ENCODE measurements around the gene WDTC1. TPM values are rescaled to one million over a fixed set of nuclear protein-coding genes. Genes with fewer than 3 reads are reported as not detected.

The WDTC1 gene
- total and polyA plus RNA-seq, 2 of the 8 experiments (the other 6 are each of a cell fraction or from before 2014, with no cell fraction given) = 7.5 to 18.7 TPM

DNA sequence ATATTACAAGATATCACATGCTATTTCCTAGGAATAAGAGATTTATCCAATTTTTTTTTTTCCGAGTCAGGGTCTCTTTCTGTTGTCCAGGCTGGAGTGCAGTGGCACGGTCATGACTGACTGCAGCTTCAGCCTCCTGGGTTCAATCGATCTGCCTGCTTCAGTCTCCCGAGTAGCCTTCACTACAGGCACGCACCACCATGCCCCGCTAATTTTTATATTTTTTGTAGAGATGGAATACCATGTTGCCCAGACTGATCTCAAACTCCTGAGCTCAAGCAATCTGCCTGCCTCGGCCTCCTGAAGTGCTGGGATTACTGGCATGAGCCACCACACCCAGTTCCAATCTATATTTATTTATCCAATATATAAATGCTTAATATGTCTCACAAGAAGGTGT, 18.0 kb upstream of the WDTC1 start:
- POLR2A ChIA-PET (ENCODE audit: partially characterized antibody) = interaction anchor here (0.7 kb wide), 1 partner anchor 346 kb away, joined by 3 read pairs; no protein-coding TSS in a partner anchor
- TF ChIP-seq PHF8 (conservative IDR thresholded peaks at IDR 0.05; ENCODE audit: low read depth, low read length) = no peak
- TF ChIP-seq, protein P1, sequence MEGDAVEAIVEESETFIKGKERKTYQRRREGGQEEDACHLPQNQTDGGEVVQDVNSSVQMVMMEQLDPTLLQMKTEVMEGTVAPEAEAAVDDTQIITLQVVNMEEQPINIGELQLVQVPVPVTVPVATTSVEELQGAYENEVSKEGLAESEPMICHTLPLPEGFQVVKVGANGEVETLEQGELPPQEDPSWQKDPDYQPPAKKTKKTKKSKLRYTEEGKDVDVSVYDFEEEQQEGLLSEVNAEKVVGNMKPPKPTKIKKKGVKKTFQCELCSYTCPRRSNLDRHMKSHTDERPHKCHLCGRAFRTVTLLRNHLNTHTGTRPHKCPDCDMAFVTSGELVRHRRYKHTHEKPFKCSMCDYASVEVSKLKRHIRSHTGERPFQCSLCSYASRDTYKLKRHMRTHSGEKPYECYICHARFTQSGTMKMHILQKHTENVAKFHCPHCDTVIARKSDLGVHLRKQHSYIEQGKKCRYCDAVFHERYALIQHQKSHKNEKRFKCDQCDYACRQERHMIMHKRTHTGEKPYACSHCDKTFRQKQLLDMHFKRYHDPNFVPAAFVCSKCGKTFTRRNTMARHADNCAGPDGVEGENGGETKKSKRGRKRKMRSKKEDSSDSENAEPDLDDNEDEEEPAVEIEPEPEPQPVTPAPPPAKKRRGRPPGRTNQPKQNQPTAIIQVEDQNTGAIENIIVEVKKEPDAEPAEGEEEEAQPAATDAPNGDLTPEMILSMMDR (IDR thresholded peaks at IDR 0.05; ENCODE audit: control extremely low read depth in 1 of 3, insufficient read depth in 1 of 3, low read depth in 1 of 3, low read length in 3 of 3) = no peak
- TF ChIP-seq CHD2 (IDR thresholded peaks at IDR 0.05; ENCODE audit: low read length) = no peak
- no peak for TF ChIP-seq NANOG (IDR thresholded peaks at IDR 0.05; ENCODE audit: insufficient read depth, low read depth, low read length, poor library complexity, severe bottlenecking)
- no peak for TF ChIP-seq GABPA (IDR thresholded peaks at IDR 0.05; ENCODE audit: borderline replicate concordance, insufficient read depth, low read length)
- no peak for TF ChIP-seq HDAC6 (IDR thresholded peaks at IDR 0.05; ENCODE audit: low read depth, low read length)
- TF ChIP-seq MAFK (IDR thresholded peaks at IDR 0.05; ENCODE audit: low read depth, low read length) = no peak
- TF ChIP-seq JUN (IDR thresholded peaks at IDR 0.05; ENCODE audit: low read depth, low read length) = no peak
- TF ChIP-seq JUND (IDR thresholded peaks at IDR 0.05; ENCODE audit: low read length) = no peak
- no peak for TF ChIP-seq POLR2AphosphoS5 (IDR thresholded peaks at IDR 0.05; ENCODE audit: low read depth, low read length)
- no peak for TF ChIP-seq KDM5A (IDR thresholded peaks at IDR 0.05; ENCODE audit: low read length)

More for the DNA sequence above, 18.0 kb upstream of the WDTC1 start:
- H3K4ac ChIP-seq (replicated peaks; ENCODE audit: insufficient read length, low read depth, low read length) = no peak overlapping the region
- H3K23me2 ChIP-seq (ENCODE audit: low read depth, low read length) = no peaks in the 10 kb centered on the region
- no peak overlapping the region for H3K9ac ChIP-seq (replicated peaks in 1 of 4; ENCODE audit: extremely low read depth in 1 of 4, low read depth in 3 of 4, low read length in 3 of 4)
- H2BK20ac ChIP-seq (ENCODE audit: low read length) = no peak overlapping the region
- H2BK12ac ChIP-seq (ENCODE audit: low read depth, low read length) = no peak overlapping the region
- no peaks in the 10 kb centered on the region for H3K79me2 ChIP-seq (ENCODE audit: control insufficient read depth in 1 of 2, insufficient read depth in 2 of 2, low read length in 2 of 2)
- CTCF ChIA-PET (ENCODE audit: partially characterized antibody) = interaction anchor here (1.4 kb wide), 1 partner anchor 19 kb away, joined by 5 read pairs; no protein-coding TSS in a partner anchor
- no peak overlapping the region for H2BK120ac ChIP-seq (replicated peaks; ENCODE audit: low read depth, low read length)
- H3K4me1 ChIP-seq (replicated peaks in 1 of 4; ENCODE audit: control insufficient read depth in 3 of 4, insufficient read depth in 4 of 4, low read length in 3 of 4) = no peaks in the 10 kb centered on the region
- H3K23ac ChIP-seq (ENCODE audit: insufficient read length) = no peak overlapping the region
- no peak overlapping the region for H3K14ac ChIP-seq (ENCODE audit: insufficient read length)
- H2BK15ac ChIP-seq (ENCODE audit: low read length) = no peak overlapping the region
- H3K18ac ChIP-seq (ENCODE audit: extremely low read depth, low read length) = no peak overlapping the region
- H4K91ac ChIP-seq (replicated peaks; ENCODE audit: insufficient read length, low read length) = no peak overlapping the region
- no peaks in the 10 kb centered on the region for H3K79me1 ChIP-seq (ENCODE audit: low read depth, low read length)
- FAIRE-seq (no peak), DNase-seq (ENCODE audit: low read depth in 1 of 2, low spot score in 2 of 2) (no peak)
- H4K8ac ChIP-seq (ENCODE audit: extremely low read depth, insufficient read depth, low read length) = no peak overlapping the region
- H2BK5ac ChIP-seq (ENCODE audit: low read depth, low read length) = no peak overlapping the region
- H3K36me3 ChIP-seq (ENCODE audit: control insufficient read depth in 2 of 4, insufficient read depth in 4 of 4, low read length in 3 of 4) = no peaks in the 10 kb centered on the region
- no peak overlapping the region for H3K4me3 ChIP-seq (ENCODE audit: extremely low read depth in 1 of 4, insufficient read depth in 2 of 4, low read depth in 3 of 4, low read length in 4 of 4)
- no peak overlapping the region for H4K5ac ChIP-seq (ENCODE audit: insufficient read length, low read depth, low read length)
- H3K56ac ChIP-seq (replicated peaks; ENCODE audit: insufficient read length, low read depth, low read length) = no peak overlapping the region
- H3K27me3 ChIP-seq (replicated peaks in 1 of 4; ENCODE audit: control insufficient read depth in 3 of 4, extremely low read depth in 1 of 4, insufficient read depth in 3 of 4, low read length in 3 of 4) = no peaks in the 10 kb centered on the region
- no peaks in the 10 kb centered on the region for H4K20me1 ChIP-seq (replicated peaks in 1 of 2; ENCODE audit: control insufficient read depth in 1 of 2, insufficient read depth in 2 of 2, low read length in 2 of 2)
- H2AFZ ChIP-seq (ENCODE audit: low read length) = no peak overlapping the region
- no peak overlapping the region for H2AK5ac ChIP-seq (ENCODE audit: low read depth, low read length)
- WGBS, 2 experiments (ENCODE audit: extremely low coverage in 1 of 2, insufficient coverage in 1 of 2, insufficient read length in 1 of 2, insufficient replicate concordance in 2 of 2, low coverage in 1 of 2, low lambda C conversion rate in 2 of 2, missing lambda C conversion rate in 1 of 2) = 96% methylated on average over 7 of the region's 7 CpGs; no CpG with 5 or more reads in 1 of the 2 experiments
- no peak overlapping the region for H3K4me2 ChIP-seq (ENCODE audit: insufficient read depth in 1 of 2, low read depth in 2 of 2, low read length in 2 of 2)
- no peak overlapping the region for H3K27ac ChIP-seq (ENCODE audit: low read depth, low read length)
- H3K9me3 ChIP-seq (ENCODE audit: insufficient read depth in 2 of 2, low read depth in 1 of 2, low read length in 1 of 2) = no peaks in the 10 kb centered on the region
